COLO829 (cell line): ENCODE measurements around the gene CHPF2.

ENCODE experiments used
- DNase-seq: peaks from one replicate; pipeline ENCODE4 v3.0.0; 2012; ENCODE audit warnings: low spot score

The CHPF2 gene

DNA sequence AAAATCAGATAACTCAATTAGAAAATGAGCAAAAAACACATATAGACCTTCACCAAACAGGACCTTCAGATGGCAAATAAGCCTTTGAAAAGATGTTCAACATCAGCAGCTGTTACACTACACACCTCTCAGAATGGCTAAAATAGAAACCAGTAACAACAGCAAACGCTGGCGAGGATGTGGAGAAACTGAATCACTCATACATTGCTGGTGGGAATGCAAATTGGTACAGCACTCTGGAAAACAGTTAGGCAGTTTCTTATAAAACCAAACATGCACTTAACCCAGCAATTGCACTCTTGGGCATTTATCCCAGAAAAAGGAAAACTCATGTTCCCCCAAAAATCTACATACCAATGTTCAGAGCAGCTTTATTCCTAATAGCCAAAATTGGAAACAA lies 53.9 kb downstream of the CHPF2 start:
- DNase-seq = no peak
